H1 (cell line): Measurements from ENCODE around the gene ZNF407. TPM values are rescaled to one million over a fixed set of nuclear protein-coding genes. Genes with fewer than 3 reads are reported as not detected.

Source experiments
- BCL11A ChIP-seq, 2 experiments: IDR thresholded peaks; one replicate each; pipeline ENCODE4 v1.6.1; 2011; ENCODE audit warnings: low read depth in 2 of 2, low read length in 2 of 2, mild to moderate bottlenecking in 2 of 2
- CHD2 ChIP-seq: IDR thresholded peaks from 2 replicates; pipeline ENCODE4 v1.6.1; 2012; ENCODE audit warnings: low read length, improper control_type of control experiment
- CTCF ChIP-seq, 3 experiments: IDR thresholded peaks; 1 replicate in 2 of 3; 2 replicates in 1 of 3; pipeline versions ENCODE4 v1.5.1 to v1.6.1; 2011; ENCODE audit warnings: low read length in 3 of 3, mild to moderate bottlenecking in 3 of 3, inconsistent platforms in 2 of 3, low read depth in 1 of 3, moderate library complexity in 1 of 3; ENCODE audit not compliant: insufficient read depth in 1 of 3; ENCODE audit errors: control extremely low read depth in 1 of 3
- NANOG ChIP-seq: IDR thresholded peaks from 2 replicates; pipeline ENCODE4 v1.6.1; 2011; ENCODE audit warnings: low read length, low read depth, mild to moderate bottlenecking, inconsistent platforms; ENCODE audit not compliant: insufficient read depth, poor library complexity, severe bottlenecking
- RNF2 ChIP-seq: fragments of 200-900, 300-1000 bp; sonication (generic); IDR thresholded peaks from 2 replicates; pipeline ENCODE4 v1.7.1; 2016; ENCODE audit warnings: borderline replicate concordance, low read depth, mild to moderate bottlenecking, antibody characterized with exemption, low read length; ENCODE audit not compliant: poor library complexity, severe bottlenecking; ENCODE audit errors: missing control alignments
- TBP ChIP-seq: IDR thresholded peaks from 2 replicates; pipeline ENCODE4 v1.6.1; 2011; ENCODE audit warnings: low read depth, low read length, improper control_type of control experiment
- polyA plus RNA-seq, 7 experiments: library from polyadenylated mRNA; depleted of rRNA in 3 of 7; stranded (reverse) in 5 of 7; unstranded in 2 of 7; fragments of >200 nt in 5 of 7; fragments of 200-250 nt in 2 of 7; gene quantifications; 1 replicate in 5 of 7; 2 replicates in 1 of 7; 4 replicates in 1 of 7; pipeline versions ENCODE4 v1.2.1 to v1.2.3, GENCODE V29; 2011 to 2013; ENCODE audit warnings: missing spikeins in 2 of 7, mixed read lengths in 2 of 7
- total RNA-seq: library from RNA; stranded (reverse); fragmentation: NEBNext Ultra II Directional; extraction: Animal tissue kit (Norgen Biotek cat#: 25700); gene quantifications from 2 replicates; pipeline ENCODE4 v1.2.1, GENCODE V29; 2021
- TF ChIP-seq, protein P1 (sequence below): fragments of 300-600 bp; sonication (generic); IDR thresholded peaks from 2 replicates; pipeline ENCODE4 v1.7.1; 2012; ENCODE audit warnings: low read length, moderate library complexity, mild to moderate bottlenecking, inconsistent platforms; ENCODE audit not compliant: insufficient replicate concordance

ZNF407 gene
- total and polyA plus RNA-seq, 2 of the 8 experiments (the other 6 are each of a cell fraction or from before 2014, with no cell fraction given) = 1.5 to 6.8 TPM

DNA sequence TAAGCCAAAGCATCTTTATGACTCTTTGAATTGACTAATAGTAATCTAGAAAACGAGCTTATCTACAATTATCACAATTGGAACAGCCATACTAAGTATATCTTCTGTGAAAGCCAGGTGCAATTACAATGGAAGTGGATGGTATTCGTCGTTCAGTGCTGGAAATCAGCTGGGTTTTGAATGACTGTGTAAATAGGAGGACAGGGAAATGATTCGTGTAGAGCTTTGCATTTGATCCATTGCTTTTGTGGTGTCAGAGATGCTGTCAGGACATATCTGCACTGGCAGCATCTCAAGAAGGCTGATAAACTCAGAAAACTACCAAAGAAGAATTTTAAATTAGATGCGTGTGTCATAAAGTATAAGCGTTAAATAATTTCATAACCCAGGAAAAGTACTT is 187.1 kb downstream of the ZNF407 start (continued):
- TF ChIP-seq, protein P1, sequence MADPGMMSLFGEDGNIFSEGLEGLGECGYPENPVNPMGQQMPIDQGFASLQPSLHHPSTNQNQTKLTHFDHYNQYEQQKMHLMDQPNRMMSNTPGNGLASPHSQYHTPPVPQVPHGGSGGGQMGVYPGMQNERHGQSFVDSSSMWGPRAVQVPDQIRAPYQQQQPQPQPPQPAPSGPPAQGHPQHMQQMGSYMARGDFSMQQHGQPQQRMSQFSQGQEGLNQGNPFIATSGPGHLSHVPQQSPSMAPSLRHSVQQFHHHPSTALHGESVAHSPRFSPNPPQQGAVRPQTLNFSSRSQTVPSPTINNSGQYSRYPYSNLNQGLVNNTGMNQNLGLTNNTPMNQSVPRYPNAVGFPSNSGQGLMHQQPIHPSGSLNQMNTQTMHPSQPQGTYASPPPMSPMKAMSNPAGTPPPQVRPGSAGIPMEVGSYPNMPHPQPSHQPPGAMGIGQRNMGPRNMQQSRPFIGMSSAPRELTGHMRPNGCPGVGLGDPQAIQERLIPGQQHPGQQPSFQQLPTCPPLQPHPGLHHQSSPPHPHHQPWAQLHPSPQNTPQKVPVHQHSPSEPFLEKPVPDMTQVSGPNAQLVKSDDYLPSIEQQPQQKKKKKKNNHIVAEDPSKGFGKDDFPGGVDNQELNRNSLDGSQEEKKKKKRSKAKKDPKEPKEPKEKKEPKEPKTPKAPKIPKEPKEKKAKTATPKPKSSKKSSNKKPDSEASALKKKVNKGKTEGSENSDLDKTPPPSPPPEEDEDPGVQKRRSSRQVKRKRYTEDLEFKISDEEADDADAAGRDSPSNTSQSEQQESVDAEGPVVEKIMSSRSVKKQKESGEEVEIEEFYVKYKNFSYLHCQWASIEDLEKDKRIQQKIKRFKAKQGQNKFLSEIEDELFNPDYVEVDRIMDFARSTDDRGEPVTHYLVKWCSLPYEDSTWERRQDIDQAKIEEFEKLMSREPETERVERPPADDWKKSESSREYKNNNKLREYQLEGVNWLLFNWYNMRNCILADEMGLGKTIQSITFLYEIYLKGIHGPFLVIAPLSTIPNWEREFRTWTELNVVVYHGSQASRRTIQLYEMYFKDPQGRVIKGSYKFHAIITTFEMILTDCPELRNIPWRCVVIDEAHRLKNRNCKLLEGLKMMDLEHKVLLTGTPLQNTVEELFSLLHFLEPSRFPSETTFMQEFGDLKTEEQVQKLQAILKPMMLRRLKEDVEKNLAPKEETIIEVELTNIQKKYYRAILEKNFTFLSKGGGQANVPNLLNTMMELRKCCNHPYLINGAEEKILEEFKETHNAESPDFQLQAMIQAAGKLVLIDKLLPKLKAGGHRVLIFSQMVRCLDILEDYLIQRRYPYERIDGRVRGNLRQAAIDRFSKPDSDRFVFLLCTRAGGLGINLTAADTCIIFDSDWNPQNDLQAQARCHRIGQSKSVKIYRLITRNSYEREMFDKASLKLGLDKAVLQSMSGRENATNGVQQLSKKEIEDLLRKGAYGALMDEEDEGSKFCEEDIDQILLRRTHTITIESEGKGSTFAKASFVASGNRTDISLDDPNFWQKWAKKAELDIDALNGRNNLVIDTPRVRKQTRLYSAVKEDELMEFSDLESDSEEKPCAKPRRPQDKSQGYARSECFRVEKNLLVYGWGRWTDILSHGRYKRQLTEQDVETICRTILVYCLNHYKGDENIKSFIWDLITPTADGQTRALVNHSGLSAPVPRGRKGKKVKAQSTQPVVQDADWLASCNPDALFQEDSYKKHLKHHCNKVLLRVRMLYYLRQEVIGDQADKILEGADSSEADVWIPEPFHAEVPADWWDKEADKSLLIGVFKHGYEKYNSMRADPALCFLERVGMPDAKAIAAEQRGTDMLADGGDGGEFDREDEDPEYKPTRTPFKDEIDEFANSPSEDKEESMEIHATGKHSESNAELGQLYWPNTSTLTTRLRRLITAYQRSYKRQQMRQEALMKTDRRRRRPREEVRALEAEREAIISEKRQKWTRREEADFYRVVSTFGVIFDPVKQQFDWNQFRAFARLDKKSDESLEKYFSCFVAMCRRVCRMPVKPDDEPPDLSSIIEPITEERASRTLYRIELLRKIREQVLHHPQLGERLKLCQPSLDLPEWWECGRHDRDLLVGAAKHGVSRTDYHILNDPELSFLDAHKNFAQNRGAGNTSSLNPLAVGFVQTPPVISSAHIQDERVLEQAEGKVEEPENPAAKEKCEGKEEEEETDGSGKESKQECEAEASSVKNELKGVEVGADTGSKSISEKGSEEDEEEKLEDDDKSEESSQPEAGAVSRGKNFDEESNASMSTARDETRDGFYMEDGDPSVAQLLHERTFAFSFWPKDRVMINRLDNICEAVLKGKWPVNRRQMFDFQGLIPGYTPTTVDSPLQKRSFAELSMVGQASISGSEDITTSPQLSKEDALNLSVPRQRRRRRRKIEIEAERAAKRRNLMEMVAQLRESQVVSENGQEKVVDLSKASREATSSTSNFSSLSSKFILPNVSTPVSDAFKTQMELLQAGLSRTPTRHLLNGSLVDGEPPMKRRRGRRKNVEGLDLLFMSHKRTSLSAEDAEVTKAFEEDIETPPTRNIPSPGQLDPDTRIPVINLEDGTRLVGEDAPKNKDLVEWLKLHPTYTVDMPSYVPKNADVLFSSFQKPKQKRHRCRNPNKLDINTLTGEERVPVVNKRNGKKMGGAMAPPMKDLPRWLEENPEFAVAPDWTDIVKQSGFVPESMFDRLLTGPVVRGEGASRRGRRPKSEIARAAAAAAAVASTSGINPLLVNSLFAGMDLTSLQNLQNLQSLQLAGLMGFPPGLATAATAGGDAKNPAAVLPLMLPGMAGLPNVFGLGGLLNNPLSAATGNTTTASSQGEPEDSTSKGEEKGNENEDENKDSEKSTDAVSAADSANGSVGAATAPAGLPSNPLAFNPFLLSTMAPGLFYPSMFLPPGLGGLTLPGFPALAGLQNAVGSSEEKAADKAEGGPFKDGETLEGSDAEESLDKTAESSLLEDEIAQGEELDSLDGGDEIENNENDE = no peak
- TF ChIP-seq RNF2 (no peak), CTCF (IDR thresholded peaks at IDR 0.05; ENCODE audit: control extremely low read depth in 1 of 3, insufficient read depth in 1 of 3, low read depth in 1 of 3, low read length in 3 of 3) (no peak), NANOG (no peak), TBP (no peak), BCL11A (IDR thresholded peaks at IDR 0.05; ENCODE audit: low read depth in 2 of 2, low read length in 2 of 2) (no peak), CHD2 (no peak)
